Fibroblast of villous mesenchyme (primary cell): Measurements from ENCODE around the gene FAM13A. TPM values are rescaled to one million over a fixed set of nuclear protein-coding genes. Genes with fewer than 3 reads are reported as not detected.

Experiments
- DNase-seq: peaks from one replicate; pipeline ENCODE4 v3.0.0-alpha.2; 2010; ENCODE audit warnings: low read depth
- H3K4me3 ChIP-seq: 2 replicates; pipeline ENCODE4 v1.5.1; 2011; ENCODE audit warnings: low read depth, mild to moderate bottlenecking, low read length
- CTCF ChIP-seq: IDR thresholded peaks from 2 replicates; pipeline ENCODE4 v1.5.1; 2012; ENCODE audit warnings: low read depth, mild to moderate bottlenecking, low read length; ENCODE audit not compliant: insufficient read depth
- total RNA-seq: library from RNA; depleted of rRNA; stranded (reverse); fragments of >200 nt; gene quantifications from 2 replicates; pipeline ENCODE4 v1.2.3, GENCODE V29; 2012

The FAM13A gene
- total RNA-seq, 1 donor, result 34.1 TPM

GRCh38 chr4:88880501-88881226 is 176.3 kb downstream of the FAM13A start:
- no peak overlapping the region for H3K4me3 ChIP-seq
- DNase-seq, result peak; percentile 45
- no peak for TF ChIP-seq CTCF

GRCh38 chr4:88879991-88880390 is 177.0 kb downstream of the FAM13A start:
- no peak overlapping the region for H3K4me3 ChIP-seq
- TF ChIP-seq CTCF, result no peak
- peak; percentile 7 for DNase-seq

GRCh38 chr4:88878642-88879041 is 178.3 kb downstream of the FAM13A start:
- DNase-seq, result no peak
- H3K4me3 ChIP-seq, result no peak overlapping the region
- no peak for TF ChIP-seq CTCF

- no peak overlapping the region for H3K4me3 ChIP-seq
- no peak for TF ChIP-seq CTCF
- DNase-seq, result no peak
Observed at GRCh38 chr4:88870428-88870827, 186.6 kb downstream of the FAM13A start.

- TF ChIP-seq CTCF, result no peak
- DNase-seq, result no peak
- no peak overlapping the region for H3K4me3 ChIP-seq
Observed at GRCh38 chr4:88868510-88868909, 188.5 kb downstream of the FAM13A start.

- no peak for DNase-seq
Observed at GRCh38 chr4:88866862-88867550, 190.0 kb downstream of the FAM13A start.

More at GRCh38 chr4:88866862-88867550, 190.0 kb downstream of the FAM13A start:
- no peak overlapping the region for H3K4me3 ChIP-seq
- TF ChIP-seq CTCF, result no peak
